Ishikawa (cell line): ENCODE results near the gene LAMB4.

Source experiments
- EP300 ChIP-seq: IDR thresholded peaks from 2 replicates; pipeline ENCODE4 v1.6.1; 2012; ENCODE audit warnings: borderline replicate concordance
- MAX ChIP-seq: IDR thresholded peaks from 2 replicates; pipeline ENCODE4 v1.6.1; 2012
- RAD21 ChIP-seq: IDR thresholded peaks from 2 replicates; pipeline ENCODE4 v1.6.1; 2012; ENCODE audit warnings: low read depth
- TCF12 ChIP-seq: IDR thresholded peaks from 2 replicates; pipeline ENCODE4 v1.6.1; 2012; ENCODE audit warnings: low read depth
- TF ChIP-seq, protein P1 (sequence below): IDR thresholded peaks from 2 replicates; pipeline ENCODE4 v1.6.1; 2012

- TF ChIP-seq RAD21 (no peak), MAX (no peak), EP300 (no peak), TCF12 (no peak)
- TF ChIP-seq, protein P1, sequence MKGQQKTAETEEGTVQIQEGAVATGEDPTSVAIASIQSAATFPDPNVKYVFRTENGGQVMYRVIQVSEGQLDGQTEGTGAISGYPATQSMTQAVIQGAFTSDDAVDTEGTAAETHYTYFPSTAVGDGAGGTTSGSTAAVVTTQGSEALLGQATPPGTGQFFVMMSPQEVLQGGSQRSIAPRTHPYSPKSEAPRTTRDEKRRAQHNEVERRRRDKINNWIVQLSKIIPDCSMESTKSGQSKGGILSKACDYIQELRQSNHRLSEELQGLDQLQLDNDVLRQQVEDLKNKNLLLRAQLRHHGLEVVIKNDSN = no peak
Observed at GRCh38 chr7:108063520-108063933, 66.6 kb downstream of the LAMB4 start.
